ENCODE results near the gene FNIP1.

The FNIP1 gene

GRCh38 chr5:131615957-131616356, 180.9 kb downstream of the FNIP1 start:
- Histone ChIP-seq H3K9me3 (ENCODE audit: insufficient read depth, low read depth, low read length) (no peaks in the 10 kb centered on the region), H3K9me2 (replicated peaks; ENCODE audit: low read depth, low read length) (no peaks in the 10 kb centered on the region), H2AFZ (ENCODE audit: low read length) (no peak overlapping the region), H3K9ac (ENCODE audit: low read depth, low read length, poor library complexity, severe bottlenecking) (no peak overlapping the region), H3K4me1 (ENCODE audit: insufficient read depth, low read length, poor library complexity, severe bottlenecking) (peaks cover 5% of the 10 kb centered on the region), H3K79me2 (ENCODE audit: insufficient read depth, low read length) (peaks cover 97% of the 10 kb centered on the region), H3K27me3 (ENCODE audit: insufficient read depth, low read length, poor library complexity, severe bottlenecking) (no peaks in the 10 kb centered on the region), H3F3A (ENCODE audit: low read depth) (no peaks in the 10 kb centered on the region), H4K20me1 (ENCODE audit: insufficient read depth, low read length, poor library complexity, severe bottlenecking) (peaks cover 6% of the 10 kb centered on the region), H3K4me3 (ENCODE audit: low read length, poor library complexity, severe bottlenecking) (no peak overlapping the region), H3K36me3 (ENCODE audit: insufficient read depth, low read length) (no peaks in the 10 kb centered on the region), H3K4me2 (ENCODE audit: low read depth, low read length, poor library complexity, severe bottlenecking) (no peak overlapping the region)
- TF ChIP-seq CTCF (conservative IDR thresholded peaks at IDR 0.05; ENCODE audit: low read length) = no peak
- TF ChIP-seq EZH2phosphoT487 (IDR thresholded peaks at IDR 0.05; ENCODE audit: borderline replicate concordance) = no peak

- no peak overlapping the region for H3K4me3 ChIP-seq (ENCODE audit: low read length, poor library complexity, severe bottlenecking)
- H3K4me1 ChIP-seq (ENCODE audit: insufficient read depth, low read length, poor library complexity, severe bottlenecking) = peaks cover 1% of the 10 kb centered on the region
- H3K27me3 ChIP-seq (ENCODE audit: insufficient read depth, low read length, poor library complexity, severe bottlenecking) = no peaks in the 10 kb centered on the region
- TF ChIP-seq CTCF (conservative IDR thresholded peaks at IDR 0.05; ENCODE audit: low read length) = no peak
- TF ChIP-seq EZH2phosphoT487 (IDR thresholded peaks at IDR 0.05; ENCODE audit: borderline replicate concordance) = no peak
- no peaks in the 10 kb centered on the region for H3K9me3 ChIP-seq (ENCODE audit: insufficient read depth, low read depth, low read length)
- H3K9ac ChIP-seq (ENCODE audit: low read depth, low read length, poor library complexity, severe bottlenecking) = no peak overlapping the region
- no peaks in the 10 kb centered on the region for H4K20me1 ChIP-seq (ENCODE audit: insufficient read depth, low read length, poor library complexity, severe bottlenecking)
- no peaks in the 10 kb centered on the region for H3K9me2 ChIP-seq (replicated peaks; ENCODE audit: low read depth, low read length)
- H3F3A ChIP-seq (ENCODE audit: low read depth) = no peaks in the 10 kb centered on the region
- peaks cover 97% of the 10 kb centered on the region for H3K79me2 ChIP-seq (ENCODE audit: insufficient read depth, low read length)
- no peak overlapping the region for H2AFZ ChIP-seq (ENCODE audit: low read length)
- no peaks in the 10 kb centered on the region for H3K36me3 ChIP-seq (ENCODE audit: insufficient read depth, low read length)
- no peak overlapping the region for H3K4me2 ChIP-seq (ENCODE audit: low read depth, low read length, poor library complexity, severe bottlenecking)
These were observed 183.4 kb downstream of the FNIP1 start for GRCh38 chr5:131613423-131613822.

- no peaks in the 10 kb centered on the region for H3K9me2 ChIP-seq (replicated peaks; ENCODE audit: low read depth, low read length)
- peaks cover 13% of the 10 kb centered on the region for H4K20me1 ChIP-seq (ENCODE audit: insufficient read depth, low read length, poor library complexity, severe bottlenecking)
- peaks cover 96% of the 10 kb centered on the region for H3K79me2 ChIP-seq (ENCODE audit: insufficient read depth, low read length)
- no peaks in the 10 kb centered on the region for H3K36me3 ChIP-seq (ENCODE audit: insufficient read depth, low read length)
- no peak overlapping the region for H3K4me2 ChIP-seq (ENCODE audit: low read depth, low read length, poor library complexity, severe bottlenecking)
- no peak for TF ChIP-seq CTCF (conservative IDR thresholded peaks at IDR 0.05; ENCODE audit: low read length)
- TF ChIP-seq EZH2phosphoT487 (IDR thresholded peaks at IDR 0.05; ENCODE audit: borderline replicate concordance) = no peak
- H3K4me3 ChIP-seq (ENCODE audit: low read length, poor library complexity, severe bottlenecking) = no peak overlapping the region
- H2AFZ ChIP-seq (ENCODE audit: low read length) = no peak overlapping the region
- no peaks in the 10 kb centered on the region for H3K9me3 ChIP-seq (ENCODE audit: insufficient read depth, low read depth, low read length)
- no peaks in the 10 kb centered on the region for H3K27me3 ChIP-seq (ENCODE audit: insufficient read depth, low read length, poor library complexity, severe bottlenecking)
- peaks cover 6% of the 10 kb centered on the region for H3K4me1 ChIP-seq (ENCODE audit: insufficient read depth, low read length, poor library complexity, severe bottlenecking)
- no peaks in the 10 kb centered on the region for H3F3A ChIP-seq (ENCODE audit: low read depth)
- no peak overlapping the region for H3K9ac ChIP-seq (ENCODE audit: low read depth, low read length, poor library complexity, severe bottlenecking)
These were observed 185.8 kb downstream of the FNIP1 start for GRCh38 chr5:131611064-131611381.

Measured in Loucy (cell line).